Glutamatergic neuron (in vitro differentiated cells): ENCODE data around the gene DHRS7. TPM values are rescaled to one million over a fixed set of nuclear protein-coding genes. Genes with fewer than 3 reads are reported as not detected.

Experiments used
- DNase-seq: peaks from one replicate; pipeline ENCODE4 v3.0.0; 2022
- H3K27ac Mint-ChIP-seq: one replicate; pipeline ENCODE4 v1.8.0; 2020; ENCODE audit warnings: mild to moderate bottlenecking, mixed read lengths, inconsistent platforms; ENCODE audit not compliant: unreplicated experiment
- H3K27me3 Mint-ChIP-seq: one replicate; pipeline ENCODE4 v1.8.0; 2020; ENCODE audit warnings: mild to moderate bottlenecking, moderate library complexity, mixed read lengths, inconsistent platforms; ENCODE audit not compliant: unreplicated experiment
- H3K36me3 Mint-ChIP-seq: one replicate; pipeline ENCODE4 v1.8.0; 2020; ENCODE audit warnings: mild to moderate bottlenecking, mixed read lengths, inconsistent platforms; ENCODE audit not compliant: unreplicated experiment
- H3K4me1 Mint-ChIP-seq: one replicate; pipeline ENCODE4 v1.8.0; 2020; ENCODE audit warnings: mild to moderate bottlenecking, low read depth, mixed read lengths, inconsistent platforms; ENCODE audit not compliant: unreplicated experiment
- H3K4me3 Mint-ChIP-seq: one replicate; pipeline ENCODE4 v1.8.0; 2020; ENCODE audit warnings: mild to moderate bottlenecking, mixed read lengths, inconsistent platforms; ENCODE audit not compliant: unreplicated experiment
- H3K9me3 Mint-ChIP-seq: one replicate; pipeline ENCODE4 v1.8.0; 2020; ENCODE audit warnings: mild to moderate bottlenecking, moderate library complexity, mixed read lengths, inconsistent platforms; ENCODE audit not compliant: unreplicated experiment
- total RNA-seq: library from RNA; stranded (reverse); fragmentation: NEBNext Ultra II Directional; extraction: Animal tissue kit (Norgen Biotek cat#: 25700); gene quantifications from one replicate; pipeline ENCODE4 v1.2.1, GENCODE V29; 2021; ENCODE audit not compliant: unreplicated experiment
- TF ChIP-seq, protein P1 (sequence below): fragments of 200-600 bp; sonication (generic); IDR thresholded peaks from one replicate; pipeline ENCODE4 v1.5.0; 2021; ENCODE audit not compliant: partially characterized antibody, unreplicated experiment

Gene DHRS7
- total RNA-seq, 1 donor from 2014 or later: 74.8 TPM

- DNase-seq: no peak
- Mint-ChIP-seq H3K4me1 (peaks cover under 1% of the 10 kb centered on the region), H3K36me3 (no peaks in the 10 kb centered on the region), H3K27ac (no peak overlapping the region), H3K9me3 (no peaks in the 10 kb centered on the region), H3K4me3 (no peak overlapping the region), H3K27me3 (no peaks in the 10 kb centered on the region)
- TF ChIP-seq, protein P1, sequence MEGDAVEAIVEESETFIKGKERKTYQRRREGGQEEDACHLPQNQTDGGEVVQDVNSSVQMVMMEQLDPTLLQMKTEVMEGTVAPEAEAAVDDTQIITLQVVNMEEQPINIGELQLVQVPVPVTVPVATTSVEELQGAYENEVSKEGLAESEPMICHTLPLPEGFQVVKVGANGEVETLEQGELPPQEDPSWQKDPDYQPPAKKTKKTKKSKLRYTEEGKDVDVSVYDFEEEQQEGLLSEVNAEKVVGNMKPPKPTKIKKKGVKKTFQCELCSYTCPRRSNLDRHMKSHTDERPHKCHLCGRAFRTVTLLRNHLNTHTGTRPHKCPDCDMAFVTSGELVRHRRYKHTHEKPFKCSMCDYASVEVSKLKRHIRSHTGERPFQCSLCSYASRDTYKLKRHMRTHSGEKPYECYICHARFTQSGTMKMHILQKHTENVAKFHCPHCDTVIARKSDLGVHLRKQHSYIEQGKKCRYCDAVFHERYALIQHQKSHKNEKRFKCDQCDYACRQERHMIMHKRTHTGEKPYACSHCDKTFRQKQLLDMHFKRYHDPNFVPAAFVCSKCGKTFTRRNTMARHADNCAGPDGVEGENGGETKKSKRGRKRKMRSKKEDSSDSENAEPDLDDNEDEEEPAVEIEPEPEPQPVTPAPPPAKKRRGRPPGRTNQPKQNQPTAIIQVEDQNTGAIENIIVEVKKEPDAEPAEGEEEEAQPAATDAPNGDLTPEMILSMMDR: no peak
These were observed 5.8 kb upstream of the DHRS7 start for GRCh38 chr14:60170948-60171347.

DNA sequence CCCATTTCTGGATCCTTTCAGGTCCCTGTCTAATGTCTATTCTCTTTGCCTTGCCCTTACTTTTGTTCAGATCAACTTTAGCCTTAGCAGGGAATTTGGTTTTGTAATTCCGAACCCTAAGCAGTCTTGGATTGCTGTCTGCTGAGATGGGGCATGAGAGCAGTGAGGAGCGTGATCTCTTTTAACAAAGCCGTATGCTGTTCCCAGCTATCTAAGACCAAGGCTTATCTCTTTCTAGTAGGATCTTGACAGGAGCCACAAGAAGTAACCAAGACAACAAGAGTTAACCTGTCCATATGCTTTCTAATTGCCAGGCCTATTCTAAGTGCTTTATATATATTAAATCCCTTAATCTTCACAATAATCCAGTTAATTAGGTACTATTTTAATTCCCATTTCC lies 4.5 kb upstream of the DHRS7 start:
- no peak for DNase-seq
- no peak overlapping the region for H3K27ac Mint-ChIP-seq
- H3K4me1 Mint-ChIP-seq: peaks cover 5% of the 10 kb centered on the region
- TF ChIP-seq, protein P1: no peak
- H3K4me3 Mint-ChIP-seq: no peak overlapping the region
- peaks cover 4% of the 10 kb centered on the region for H3K27me3 Mint-ChIP-seq
- peaks cover 4% of the 10 kb centered on the region for H3K9me3 Mint-ChIP-seq
- H3K36me3 Mint-ChIP-seq: no peaks in the 10 kb centered on the region

- Mint-ChIP-seq H3K4me1 (peaks cover 11% of the 10 kb centered on the region), H3K36me3 (no peaks in the 10 kb centered on the region), H3K9me3 (peaks cover 8% of the 10 kb centered on the region), H3K27me3 (peaks cover 9% of the 10 kb centered on the region), H3K27ac (peak overlapping the region; percentile 90), H3K4me3 (peak overlapping the region; percentile 90)
- TF ChIP-seq, protein P1: no peak
- DNase-seq: no peak
These were observed 944 bp upstream of the DHRS7 start for GRCh38 chr14:60166142-60166541.

- Mint-ChIP-seq H3K4me3 (peak overlapping the region; percentile 90), H3K36me3 (no peaks in the 10 kb centered on the region), H3K9me3 (peaks cover 8% of the 10 kb centered on the region), H3K4me1 (peaks cover 11% of the 10 kb centered on the region), H3K27me3 (peaks cover 9% of the 10 kb centered on the region), H3K27ac (peak overlapping the region; percentile 90)
- TF ChIP-seq, protein P1: no peak
- DNase-seq: no peak
These were observed 314 bp upstream of the DHRS7 start for GRCh38 chr14:60165547-60165876.

- peaks cover 9% of the 10 kb centered on the region for H3K27me3 Mint-ChIP-seq
- peaks cover 8% of the 10 kb centered on the region for H3K9me3 Mint-ChIP-seq
- H3K36me3 Mint-ChIP-seq: no peaks in the 10 kb centered on the region
- peak overlapping the region; percentile 93 for H3K4me3 Mint-ChIP-seq
- DNase-seq: no peak
- peaks cover 11% of the 10 kb centered on the region for H3K4me1 Mint-ChIP-seq
- TF ChIP-seq, protein P1: no peak
- H3K27ac Mint-ChIP-seq: peak overlapping the region; percentile 99
These were observed 840 bp downstream of the DHRS7 start for GRCh38 chr14:60164404-60164711.
